Epithelial cell of proximal tubule (primary cell): ENCODE data around the gene ALG5. TPM values are rescaled to one million over a fixed set of nuclear protein-coding genes. Genes with fewer than 3 reads are reported as not detected.

ENCODE experiments used
- DNase-seq: peaks from one replicate; pipeline ENCODE4 v3.0.0-alpha.2; 2011; ENCODE audit warnings: low read depth
- H3K4me3 ChIP-seq: 2 replicates; pipeline ENCODE4 v1.5.1; 2011; ENCODE audit warnings: low read depth, mild to moderate bottlenecking, low read length
- total RNA-seq: library from RNA; depleted of rRNA; stranded (reverse); fragments of >200 nt; gene quantifications from 2 replicates; pipeline ENCODE4 v1.2.3, GENCODE V29; 2015
- TF ChIP-seq, protein P1 (sequence below): conservative IDR thresholded peaks from 2 replicates; pipeline ENCODE4 v1.5.1; 2012; ENCODE audit warnings: low read depth, mild to moderate bottlenecking, low read length

Gene ALG5
- total RNA-seq, 1 donor from 2014 or later: 26.3 TPM

DNA sequence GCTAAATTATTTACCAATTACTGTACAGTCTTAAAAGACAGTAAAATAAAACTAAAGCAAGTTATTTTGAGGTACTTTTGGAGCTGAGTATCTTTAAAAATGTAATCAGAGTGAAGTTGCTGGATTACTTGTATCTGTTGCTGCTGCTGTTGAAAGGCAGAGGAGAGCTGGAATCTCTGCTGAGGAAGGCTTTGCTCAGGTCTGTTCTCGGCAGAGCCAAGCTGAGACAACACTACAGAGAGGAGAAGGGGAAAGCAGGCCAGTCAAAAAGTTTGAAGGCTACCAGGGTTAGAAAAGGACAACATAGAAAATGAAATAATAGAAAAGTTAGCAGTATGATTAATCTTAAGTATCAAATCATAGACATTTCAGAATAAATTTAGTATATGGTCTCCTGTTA is 11.3 kb upstream of the ALG5 start:
- DNase-seq: no peak
- TF ChIP-seq, protein P1, sequence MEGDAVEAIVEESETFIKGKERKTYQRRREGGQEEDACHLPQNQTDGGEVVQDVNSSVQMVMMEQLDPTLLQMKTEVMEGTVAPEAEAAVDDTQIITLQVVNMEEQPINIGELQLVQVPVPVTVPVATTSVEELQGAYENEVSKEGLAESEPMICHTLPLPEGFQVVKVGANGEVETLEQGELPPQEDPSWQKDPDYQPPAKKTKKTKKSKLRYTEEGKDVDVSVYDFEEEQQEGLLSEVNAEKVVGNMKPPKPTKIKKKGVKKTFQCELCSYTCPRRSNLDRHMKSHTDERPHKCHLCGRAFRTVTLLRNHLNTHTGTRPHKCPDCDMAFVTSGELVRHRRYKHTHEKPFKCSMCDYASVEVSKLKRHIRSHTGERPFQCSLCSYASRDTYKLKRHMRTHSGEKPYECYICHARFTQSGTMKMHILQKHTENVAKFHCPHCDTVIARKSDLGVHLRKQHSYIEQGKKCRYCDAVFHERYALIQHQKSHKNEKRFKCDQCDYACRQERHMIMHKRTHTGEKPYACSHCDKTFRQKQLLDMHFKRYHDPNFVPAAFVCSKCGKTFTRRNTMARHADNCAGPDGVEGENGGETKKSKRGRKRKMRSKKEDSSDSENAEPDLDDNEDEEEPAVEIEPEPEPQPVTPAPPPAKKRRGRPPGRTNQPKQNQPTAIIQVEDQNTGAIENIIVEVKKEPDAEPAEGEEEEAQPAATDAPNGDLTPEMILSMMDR: no peak
- no peak overlapping the region for H3K4me3 ChIP-seq

DNA sequence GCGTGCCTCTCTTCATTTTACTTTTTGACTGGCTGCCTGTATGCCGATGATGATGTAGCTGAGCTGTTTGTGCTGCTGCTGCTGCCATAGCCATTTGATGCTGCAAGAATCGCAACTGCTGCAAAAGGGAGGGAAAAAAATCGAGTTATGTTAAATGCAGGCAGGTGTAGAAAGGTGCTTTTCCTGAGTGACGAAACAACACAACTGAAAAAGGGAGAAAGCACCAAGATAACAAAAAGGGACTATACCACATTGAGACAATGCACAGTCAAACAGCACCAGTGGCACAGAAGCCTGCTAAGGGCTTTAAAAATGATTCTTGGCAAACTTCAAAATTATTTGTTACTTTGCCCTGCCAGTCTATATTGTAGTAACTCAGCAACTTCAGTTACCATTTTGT is 10.6 kb upstream of the ALG5 start:
- TF ChIP-seq, protein P1: no peak
- no peak overlapping the region for H3K4me3 ChIP-seq
- DNase-seq: no peak

DNA sequence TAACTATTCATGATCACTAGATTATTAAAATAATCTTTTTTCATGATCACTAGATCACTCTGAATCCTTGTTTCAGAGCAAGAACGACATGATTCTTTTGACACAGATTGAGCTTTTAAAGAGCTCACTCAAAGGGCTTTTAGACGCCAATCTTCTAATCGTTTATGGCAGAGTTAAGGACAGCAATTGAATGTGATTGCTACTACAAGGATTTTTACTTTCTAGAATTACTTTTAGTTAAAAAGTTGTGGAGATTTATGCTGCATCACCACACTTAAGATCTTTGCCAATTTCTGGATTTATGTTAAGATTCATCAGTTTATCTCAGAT is 2.7 kb upstream of the ALG5 start:
- TF ChIP-seq, protein P1: no peak
- DNase-seq: no peak
- H3K4me3 ChIP-seq: peak overlapping the region; percentile 92

DNA sequence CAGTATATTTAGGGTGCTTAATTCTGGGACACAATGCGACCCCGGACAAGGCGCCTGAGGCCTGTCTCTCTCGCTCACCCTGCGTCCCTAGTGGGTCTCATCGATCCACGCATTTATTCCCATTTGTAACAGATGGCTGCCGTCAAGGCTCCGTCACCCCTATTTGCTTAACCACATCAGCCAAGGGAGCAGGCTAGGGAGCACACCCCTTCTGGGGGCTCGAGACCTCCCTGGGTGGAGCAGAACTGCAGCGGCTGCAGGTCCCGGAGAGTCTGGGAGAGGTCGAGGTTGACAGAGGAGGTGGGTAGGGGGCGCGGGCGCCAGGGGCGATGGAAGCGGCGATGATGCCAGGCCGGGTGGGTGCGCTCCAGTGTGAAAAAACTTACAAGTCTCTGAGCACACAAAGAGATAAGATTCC is 507 bp downstream of the ALG5 start:
- H3K4me3 ChIP-seq: peak overlapping the region; percentile 92
- TF ChIP-seq, protein P1: no peak
- DNase-seq: no peak

DNA sequence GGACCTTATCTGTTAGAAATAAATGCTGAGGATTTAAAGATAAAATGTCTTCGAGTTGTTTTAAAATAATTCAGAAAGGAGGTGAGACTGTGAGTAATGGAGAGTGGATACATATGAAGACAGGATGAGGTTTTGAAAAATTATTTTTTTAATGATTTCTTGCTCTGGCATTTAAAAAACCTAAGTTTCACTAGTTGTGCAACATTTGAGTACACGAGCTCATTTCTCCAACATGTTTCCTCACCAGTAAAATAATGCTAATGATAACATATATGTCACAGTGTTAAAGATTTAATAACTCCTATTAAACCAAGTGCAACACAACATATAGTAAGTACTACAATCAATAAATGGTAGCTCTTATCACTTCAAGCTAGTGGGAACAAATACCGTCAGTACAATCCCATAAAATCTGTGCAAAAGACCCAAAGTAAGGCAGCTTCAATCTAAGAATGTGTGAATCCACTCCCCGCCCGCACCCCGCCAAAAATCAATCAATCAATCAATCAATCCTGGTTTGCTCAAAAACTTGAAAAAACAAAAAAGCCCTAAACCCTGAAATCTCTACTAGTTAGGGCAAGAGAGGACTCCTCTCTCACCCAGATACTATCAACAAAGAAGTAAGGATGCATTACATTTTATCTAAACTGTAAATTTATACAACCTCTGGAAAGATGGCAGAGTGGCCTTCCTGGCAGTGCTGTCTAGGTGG is 1.3 kb downstream of the ALG5 start:
- DNase-seq: no peak
- TF ChIP-seq, protein P1: no peak
- peak overlapping the region; percentile 92 for H3K4me3 ChIP-seq

DNA sequence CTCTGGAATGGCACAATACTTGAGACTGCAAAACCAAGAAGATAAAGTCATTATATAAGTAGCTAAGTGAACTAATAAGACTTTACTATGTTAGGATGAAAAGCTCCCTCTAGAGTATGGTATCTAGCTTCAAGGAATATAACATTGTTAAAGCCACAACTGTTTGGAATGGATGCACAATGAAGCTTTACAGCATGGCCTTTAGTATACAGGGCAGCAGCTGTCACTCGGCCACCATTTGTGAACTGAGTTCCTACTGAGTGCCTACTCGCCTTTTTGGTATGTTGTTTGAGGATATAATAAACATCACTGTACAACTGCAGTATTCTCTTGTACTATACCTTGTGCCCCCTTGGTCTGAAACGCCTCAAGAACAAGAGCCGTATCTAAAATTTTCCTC is 6.8 kb downstream of the ALG5 start:
- TF ChIP-seq, protein P1: no peak
- DNase-seq: no peak
- no peak overlapping the region for H3K4me3 ChIP-seq
